Measurements from ENCODE around the gene PAX7. TPM values are rescaled to one million over a fixed set of nuclear protein-coding genes. Genes with fewer than 3 reads are reported as not detected.
A peak's percentile ranks its signal among the peaks of the same experiment; 100 is the strongest.

PAX7 gene
- total RNA-seq, 1 experiment from 2014 or later: 0.15 TPM

DNA sequence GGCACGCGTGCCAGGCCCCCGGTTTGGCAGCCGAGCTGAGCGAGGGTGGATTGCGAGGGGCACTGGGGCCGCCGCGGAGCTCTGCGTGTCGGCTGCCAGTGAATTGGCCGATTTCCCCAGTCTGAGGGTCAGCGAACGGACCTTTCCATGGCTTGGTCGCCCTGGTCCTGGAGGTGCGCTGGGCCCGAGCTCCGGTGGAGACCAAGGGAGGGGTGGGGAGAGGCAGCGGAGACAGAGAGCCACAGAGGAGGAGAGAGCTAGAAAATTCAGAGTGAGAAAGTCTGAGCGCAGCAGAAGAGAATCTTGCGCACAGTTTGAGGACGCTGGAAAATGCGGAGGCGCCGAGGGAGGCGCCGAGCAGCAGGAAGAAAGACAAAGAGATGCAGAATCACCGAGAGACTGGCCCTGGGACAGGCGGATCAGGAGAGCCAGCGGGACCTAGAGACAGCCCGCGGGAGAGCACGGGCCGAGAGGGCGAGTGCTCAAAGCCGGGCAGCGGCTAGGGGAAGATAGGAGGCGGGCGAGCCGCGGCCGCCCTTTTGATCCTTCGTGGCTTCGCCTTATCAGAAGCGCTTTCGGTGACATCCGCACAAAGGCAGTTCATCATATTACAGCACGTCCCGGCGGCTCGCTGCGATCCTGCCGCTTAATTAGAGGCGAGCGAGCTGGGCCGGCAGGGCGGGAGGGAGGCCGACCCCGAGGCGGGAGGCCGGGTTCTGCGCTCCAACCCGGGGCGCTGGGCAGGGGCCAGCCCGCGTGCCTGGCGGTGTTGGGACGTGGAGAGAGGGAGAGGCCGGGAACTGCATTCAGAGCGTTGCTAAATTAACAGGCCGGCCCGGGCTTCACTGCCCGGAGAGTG, 12.7 kb downstream of the PAX7 start:
- Histone ChIP-seq H3K23ac (ENCODE audit: insufficient read length, low read depth, low read length) (no peak overlapping the region), H2BK5ac (ENCODE audit: insufficient read length, low read length) (no peak overlapping the region), H3K9ac (ENCODE audit: extremely low read depth, insufficient read length, low read length) (no peak overlapping the region), H3K4me1 (ENCODE audit: insufficient read depth, low read length) (peaks cover 5% of the 10 kb centered on the region; the same call in 1 of the 2 replicates), H3K79me2 (ENCODE audit: insufficient read depth, low read length) (no peaks in the 10 kb centered on the region), H2AFZ (ENCODE audit: low read length) (no peak overlapping the region), H3K4me2 (ENCODE audit: insufficient read depth, insufficient read length, low read length) (peak overlapping the region; percentile 33), H4K5ac (ENCODE audit: insufficient read length, low read depth, low read length) (no peak overlapping the region), H3K23me2 (ENCODE audit: insufficient read length, low read depth, low read length, poor library complexity, severe bottlenecking) (peaks cover 18% of the 10 kb centered on the region), H2AK5ac (ENCODE audit: insufficient read length, low read length) (no peak overlapping the region), H4K91ac (ENCODE audit: insufficient read length, low read depth, low read length) (no peak overlapping the region), H2BK20ac (ENCODE audit: low read depth, low read length, poor library complexity, severe bottlenecking) (no peak overlapping the region), H2BK15ac (ENCODE audit: low read depth, low read length) (no peak overlapping the region), H3K79me1 (ENCODE audit: insufficient read depth, low read depth, low read length, poor library complexity, severe bottlenecking) (no peaks in the 10 kb centered on the region), H3K9me3 (ENCODE audit: control insufficient read depth, low read depth, low read length) (no peaks in the 10 kb centered on the region), H2BK120ac (ENCODE audit: low read depth, low read length, poor library complexity, severe bottlenecking) (no peak overlapping the region), H3K27me3 (ENCODE audit: insufficient read depth, low read length) (peaks cover 78% of the 10 kb centered on the region), H3T11ph (ENCODE audit: low read length) (no peak overlapping the region), H4K20me1 (ENCODE audit: control insufficient read depth, insufficient read depth, insufficient read length) (no peaks in the 10 kb centered on the region), H3K18ac (ENCODE audit: insufficient read length, low read depth, low read length) (no peak overlapping the region), H4K8ac (replicated peaks; ENCODE audit: insufficient read length, low read depth, low read length) (no peak overlapping the region), H2BK12ac (ENCODE audit: insufficient read length, low read depth, low read length) (no peak overlapping the region), H3K4ac (ENCODE audit: low read depth, low read length) (no peak overlapping the region), H3K14ac (ENCODE audit: insufficient read depth, low read length) (no peak overlapping the region), H3K56ac (ENCODE audit: insufficient read length, low read depth, low read length) (no peak overlapping the region), H3K27ac (ENCODE audit: insufficient read length, low read depth, low read length) (no peak overlapping the region)
- Mint-ChIP-seq H3K27ac (no peak overlapping the region; a peak in 1 of 7 replicates), H3K36me3 (ENCODE audit: insufficient read depth in 1 of 3, low read depth in 3 of 3) (no peaks in the 10 kb centered on the region), H3K4me3 (peak overlapping the region; percentile 31 to 78; a peak in 4 of 5 replicates), H3K4me1 (peaks cover 49 to 77% of the 10 kb centered on the region in 2 experiments), H3K27me3 (ENCODE audit: low read depth) (peaks cover 99% of the 10 kb centered on the region), H3K9me3 (peaks cover 0 to 17% of the 10 kb centered on the region in 2 experiments; a peak in 4 of 5 replicates)
- TF ChIP-seq, protein P1, sequence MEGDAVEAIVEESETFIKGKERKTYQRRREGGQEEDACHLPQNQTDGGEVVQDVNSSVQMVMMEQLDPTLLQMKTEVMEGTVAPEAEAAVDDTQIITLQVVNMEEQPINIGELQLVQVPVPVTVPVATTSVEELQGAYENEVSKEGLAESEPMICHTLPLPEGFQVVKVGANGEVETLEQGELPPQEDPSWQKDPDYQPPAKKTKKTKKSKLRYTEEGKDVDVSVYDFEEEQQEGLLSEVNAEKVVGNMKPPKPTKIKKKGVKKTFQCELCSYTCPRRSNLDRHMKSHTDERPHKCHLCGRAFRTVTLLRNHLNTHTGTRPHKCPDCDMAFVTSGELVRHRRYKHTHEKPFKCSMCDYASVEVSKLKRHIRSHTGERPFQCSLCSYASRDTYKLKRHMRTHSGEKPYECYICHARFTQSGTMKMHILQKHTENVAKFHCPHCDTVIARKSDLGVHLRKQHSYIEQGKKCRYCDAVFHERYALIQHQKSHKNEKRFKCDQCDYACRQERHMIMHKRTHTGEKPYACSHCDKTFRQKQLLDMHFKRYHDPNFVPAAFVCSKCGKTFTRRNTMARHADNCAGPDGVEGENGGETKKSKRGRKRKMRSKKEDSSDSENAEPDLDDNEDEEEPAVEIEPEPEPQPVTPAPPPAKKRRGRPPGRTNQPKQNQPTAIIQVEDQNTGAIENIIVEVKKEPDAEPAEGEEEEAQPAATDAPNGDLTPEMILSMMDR (conservative IDR thresholded peaks at IDR 0.05): no peak
- peak; percentile 76 for DNase-seq
- WGBS (ENCODE audit: extremely low coverage, insufficient read length, low lambda C conversion rate): no CpG with 5 or more reads among the region's 73 CpGs

Data from H9 (cell line).